IMR-90 (cell line): ENCODE measurements around the gene OTUB2. TPM values are rescaled to one million over a fixed set of nuclear protein-coding genes. Genes with fewer than 3 reads are reported as not detected.

Experiments
- ATAC-seq: fragments of 200-7000 bp; cut with Tn5 transposase; 2 replicates; pipeline ENCODE4 v1.9.1; 2020; ENCODE audit warnings: low read depth, mild to moderate bottlenecking, moderate library complexity
- BruUV-seq: library from RNA; stranded (reverse); fragments of 400-500 nt; replicated peaks from 2 replicates; lab custom pipeline; 2021; lab: Mats Ljungman, UMichigan
- CTCF ChIA-PET: fragments of 300-600 bp; formaldehyde crosslinking; extraction: SDS; loops from one replicate; lab custom pipeline; 2021; ENCODE audit warnings: antibody characterized with exemption; lab: Yijun Ruan, JAX
- POLR2A ChIA-PET: fragments of 300-600 bp; sonication (Branson Sonifier 250); formaldehyde crosslinking; loops from one replicate; lab custom pipeline; 2022; ENCODE audit warnings: antibody characterized with exemption; ENCODE audit not compliant: unreplicated experiment; lab: Charles Lee
- DNase-seq: peaks from one replicate; pipeline ENCODE4 v3.0.0; 2013
- H2AFZ ChIP-seq: replicated peaks from 2 replicates; pipeline ENCODE3; 2013; ENCODE audit warnings: low read length, mild to moderate bottlenecking; ENCODE audit not compliant: poor library complexity
- H2AK5ac ChIP-seq: 2 replicates; pipeline ENCODE4 v1.6.1; 2013; ENCODE audit warnings: low read depth, low read length, inconsistent platforms
- H2AK9ac ChIP-seq: replicated peaks from 2 replicates; pipeline ENCODE3; 2013; ENCODE audit warnings: mild to moderate bottlenecking, low read depth, low read length, moderate library complexity; ENCODE audit not compliant: poor library complexity
- H2BK120ac ChIP-seq: 2 replicates; pipeline ENCODE4 v1.6.1; 2013; ENCODE audit warnings: low read depth, low read length, inconsistent platforms
- H2BK15ac ChIP-seq: 3 replicates; pipeline ENCODE4 v1.6.1; 2013; ENCODE audit warnings: low read depth, low read length, inconsistent platforms
- H2BK20ac ChIP-seq: 2 replicates; pipeline ENCODE4 v1.6.1; 2013; ENCODE audit warnings: low read depth, mild to moderate bottlenecking, inconsistent platforms, low read length, moderate library complexity
- H2BK5ac ChIP-seq: 2 replicates; pipeline ENCODE4 v1.6.1; 2013; ENCODE audit warnings: mild to moderate bottlenecking, low read depth, low read length, inconsistent platforms; ENCODE audit not compliant: poor library complexity, severe bottlenecking
- H3K14ac ChIP-seq: replicated peaks from 2 replicates; pipeline ENCODE4 v1.6.1; 2013; ENCODE audit warnings: low read depth, low read length, inconsistent platforms
- H3K18ac ChIP-seq: 2 replicates; pipeline ENCODE4 v1.6.1; 2013; ENCODE audit warnings: low read depth, low read length, control low read depth
- H3K23ac ChIP-seq: 2 replicates; pipeline ENCODE4 v1.6.1; 2013; ENCODE audit warnings: low read depth, low read length, inconsistent platforms
- H3K27ac ChIP-seq: 2 replicates; pipeline ENCODE4 v1.5.1; 2013; ENCODE audit warnings: mild to moderate bottlenecking, control low read depth, low read length; ENCODE audit not compliant: insufficient read depth
- H3K27me3 ChIP-seq: 2 replicates; pipeline ENCODE4 v1.6.1; 2013; ENCODE audit warnings: low read length; ENCODE audit not compliant: control insufficient read depth, insufficient read depth
- H3K36me3 ChIP-seq: 2 replicates; pipeline ENCODE4 v1.6.1; 2013; ENCODE audit warnings: low read length, mixed read lengths; ENCODE audit not compliant: control insufficient read depth, insufficient read depth
- H3K4ac ChIP-seq: 2 replicates; pipeline ENCODE4 v1.6.1; 2013; ENCODE audit warnings: low read depth, low read length, inconsistent platforms
- H3K4me1 ChIP-seq: 2 replicates; pipeline ENCODE4 v1.6.1; 2013; ENCODE audit warnings: low read length, mixed read lengths; ENCODE audit not compliant: control insufficient read depth, insufficient read depth
- H3K4me2 ChIP-seq: 2 replicates; pipeline ENCODE4 v1.6.1; 2013; ENCODE audit warnings: low read depth, mild to moderate bottlenecking, control low read depth, low read length, moderate library complexity
- H3K4me3 ChIP-seq: 2 replicates; pipeline ENCODE4 v1.5.1; 2013; ENCODE audit warnings: low read depth, mild to moderate bottlenecking, control low read depth, low read length, moderate library complexity; ENCODE audit not compliant: insufficient read depth
- H3K56ac ChIP-seq: 2 replicates; pipeline ENCODE4 v1.6.1; 2013; ENCODE audit warnings: low read length, inconsistent platforms; ENCODE audit not compliant: insufficient read depth; ENCODE audit errors: extremely low read depth
- H3K79me1 ChIP-seq, 2 experiments: 2 replicates each; pipeline ENCODE4 v1.6.1; 2013; ENCODE audit warnings: low read length in 2 of 2, inconsistent platforms in 1 of 2, low read depth in 1 of 2
- H3K9ac ChIP-seq: 2 replicates; pipeline ENCODE4 v1.6.1; 2013; ENCODE audit warnings: low read depth, low read length, control low read depth
- H3K9me1 ChIP-seq: 2 replicates; pipeline ENCODE4 v1.6.1; 2013; ENCODE audit warnings: low read length, inconsistent platforms; ENCODE audit not compliant: insufficient read depth
- H3K9me3 ChIP-seq: 2 replicates; pipeline ENCODE4 v1.6.1; 2013; ENCODE audit warnings: low read length; ENCODE audit not compliant: control insufficient read depth, insufficient read depth
- H4K20me1 ChIP-seq: 2 replicates; pipeline ENCODE4 v1.6.1; 2013; ENCODE audit warnings: low read length, inconsistent platforms; ENCODE audit not compliant: insufficient read depth
- H4K5ac ChIP-seq: 2 replicates; pipeline ENCODE4 v1.6.1; 2013; ENCODE audit warnings: mild to moderate bottlenecking, low read depth, low read length, control low read depth
- H4K8ac ChIP-seq, 2 experiments: 2 replicates each; pipeline ENCODE4 v1.6.1; 2013; ENCODE audit warnings: low read depth in 2 of 2, low read length in 2 of 2, control low read depth in 1 of 2, inconsistent platforms in 1 of 2
- H4K91ac ChIP-seq: 2 replicates; pipeline ENCODE4 v1.6.1; 2013; ENCODE audit warnings: low read depth, low read length, inconsistent platforms; ENCODE audit not compliant: insufficient read depth
- BHLHE40 ChIP-seq: fragments of 150-350 bp; IDR thresholded peaks from 2 replicates; pipeline ENCODE4 v1.6.1; 2016; ENCODE audit warnings: mild to moderate bottlenecking, low read depth, low read length
- CEBPB ChIP-seq: IDR thresholded peaks from 2 replicates; pipeline ENCODE4 v1.6.1; 2012; ENCODE audit warnings: low read depth, low read length, improper control_type of control experiment
- CHD1 ChIP-seq: IDR thresholded peaks from 2 replicates; pipeline ENCODE4 v1.6.1; 2012; ENCODE audit warnings: low read depth, low read length, improper control_type of control experiment
- ELK1 ChIP-seq: fragments of 150-350 bp; IDR thresholded peaks from 2 replicates; pipeline ENCODE4 v1.6.1; 2016; ENCODE audit warnings: low read depth, mild to moderate bottlenecking, low read length, moderate library complexity, borderline replicate concordance
- FOS ChIP-seq: fragments of 150-350 bp; IDR thresholded peaks from 2 replicates; pipeline ENCODE4 v1.6.1; 2016; ENCODE audit warnings: low read depth, low read length
- MAZ ChIP-seq: IDR thresholded peaks from 2 replicates; pipeline ENCODE4 v1.6.1; 2012; ENCODE audit warnings: low read depth, mild to moderate bottlenecking, low read length, improper control_type of control experiment, moderate library complexity, borderline replicate concordance
- MXI1 ChIP-seq: IDR thresholded peaks from 2 replicates; pipeline ENCODE4 v1.6.1; 2012; ENCODE audit warnings: low read depth, mild to moderate bottlenecking, low read length, moderate library complexity, borderline replicate concordance
- NFE2L2 ChIP-seq: fragments of 150-350 bp; IDR thresholded peaks from 2 replicates; pipeline ENCODE4 v1.6.1; 2016; ENCODE audit warnings: low read depth, mild to moderate bottlenecking, low read length
- RAD21 ChIP-seq: IDR thresholded peaks from 2 replicates; pipeline ENCODE4 v1.6.1; 2012; ENCODE audit warnings: low read length, improper control_type of control experiment
- RCOR1 ChIP-seq: IDR thresholded peaks from 2 replicates; pipeline ENCODE4 v1.6.1; 2012; ENCODE audit warnings: mild to moderate bottlenecking, low read length, improper control_type of control experiment; ENCODE audit not compliant: insufficient replicate concordance
- RFX5 ChIP-seq: IDR thresholded peaks from 2 replicates; pipeline ENCODE4 v1.8.0; 2012; ENCODE audit warnings: low read depth, mild to moderate bottlenecking, low read length, moderate library complexity
- SMC3 ChIP-seq: fragments of 150-350 bp; IDR thresholded peaks from 2 replicates; pipeline ENCODE4 v1.6.1; 2016; ENCODE audit warnings: low read depth, mild to moderate bottlenecking, antibody characterized with exemption, low read length, moderate library complexity
- USF2 ChIP-seq: fragments of 150-350 bp; IDR thresholded peaks from 2 replicates; pipeline ENCODE4 v1.6.1; 2017; ENCODE audit warnings: mild to moderate bottlenecking, antibody characterized with exemption, low read length, low read depth
- WGBS, 2 experiments: methylation state at CpG; one replicate each; pipeline versions ENCODE4 v1.1.5 to v1.1.7; 2013; ENCODE audit warnings: missing lambda C conversion rate in 2 of 2; ENCODE audit not compliant: insufficient read length in 1 of 2; ENCODE audit errors: extremely low coverage in 2 of 2; 5-methylcytosine and 5-hydroxymethylcytosine counted together
- dilution Hi-C: fragments of 300-500 bp; cut with HindIII; formaldehyde crosslinking; loops from one replicate; pipeline ENCODE4 v1.14.3; 2018; ENCODE audit warnings: low sequenced_read_pairs; ENCODE audit not compliant: unreplicated experiment
- in situ Hi-C: fragments of 300-500 bp; cut with MboI; formaldehyde crosslinking; loops from 3 replicates; pipeline ENCODE4 v1.14.3; 2019; ENCODE audit warnings: low sequenced_read_pairs, inconsistent platforms, mixed read lengths
- intact Hi-C: fragments of 100-400 bp; cut with micrococcal nuclease; formaldehyde crosslinking; loops from 2 replicates; pipeline ENCODE4 v1.10.0; 2022
- polyA plus RNA-seq, 3 experiments: library from polyadenylated mRNA; depleted of rRNA; stranded (reverse); fragments of >200 nt; gene quantifications; 2 replicates each; pipeline ENCODE4 v1.2.3, GENCODE V29; 2012; ENCODE audit warnings: low replicate concordance in 1 of 3
- total RNA-seq: library from RNA; depleted of rRNA; stranded (reverse); fragments of >200 nt; gene quantifications from 2 replicates; pipeline ENCODE4 v1.2.3, GENCODE V29; 2012

OTUB2 gene
- total and polyA plus RNA-seq, 2 of the 4 experiments (the other 2 are of a cell fraction) = 1.1 to 2.5 TPM

DNA sequence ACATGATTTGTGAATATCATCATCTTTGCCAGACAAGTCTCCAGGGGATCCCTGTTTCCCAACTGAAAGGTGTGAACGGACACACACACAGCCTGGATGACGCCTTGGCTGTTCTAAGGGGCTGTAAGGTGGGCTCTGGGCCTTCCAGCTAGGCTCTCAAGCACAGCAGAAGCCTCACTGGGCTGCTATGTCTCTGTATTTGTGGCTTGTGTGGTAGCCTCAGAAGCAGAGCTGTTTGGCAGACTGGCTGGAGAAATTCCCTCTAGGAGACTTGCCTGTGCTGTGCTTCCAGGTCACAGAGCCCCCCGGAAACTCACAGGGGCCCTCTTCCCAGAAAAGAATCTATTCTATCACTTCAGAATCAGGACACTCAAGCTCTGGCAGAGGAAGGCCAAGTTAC is 21.4 kb downstream of the OTUB2 start:
- Histone ChIP-seq H3K36me3 (peaks cover 70% of the 10 kb centered on the region), H3K27ac (no peak overlapping the region), H4K91ac (no peak overlapping the region), H3K56ac (no peak overlapping the region), H2AFZ (no peak overlapping the region), H2BK15ac (no peak overlapping the region), H4K8ac (no peak overlapping the region), H3K4ac (no peak overlapping the region), H3K9me1 (no peaks in the 10 kb centered on the region), H3K14ac (no peak overlapping the region), H3K27me3 (no peaks in the 10 kb centered on the region), H2BK20ac (no peak overlapping the region), H3K23ac (no peak overlapping the region), H4K20me1 (peaks cover 4% of the 10 kb centered on the region; the same call in 1 of the 2 replicates), H3K4me2 (no peak overlapping the region), H3K18ac (no peak overlapping the region), H2BK120ac (no peak overlapping the region), H3K4me3 (no peak overlapping the region), H2AK5ac (no peak overlapping the region), H2AK9ac (no peak overlapping the region), H3K9me3 (no peaks in the 10 kb centered on the region), H3K9ac (no peak overlapping the region), H3K79me1 (peaks cover 0 to 18% of the 10 kb centered on the region in 2 experiments; a peak in 2 of 4 replicates), H2BK5ac (no peak overlapping the region), H3K4me1 (0 out of 2 replicates have a peak, but pooled peaks cover 2% of the 10 kb centered on the region), H4K5ac (no peak overlapping the region)
- DNase-seq = no peak
- POLR2A ChIA-PET = no interaction called here
- dilution Hi-C loops (no loop called here), intact Hi-C loops (no loop called here), in situ Hi-C loops (no loop called here)
- WGBS, 2 experiments = 100% methylated on average over 1 of the region's 3 CpGs; no CpG with 5 or more reads in 1 of the 2 experiments
- no TSS peak for BruUV-seq
- CTCF ChIA-PET = interaction anchor here (1.0 kb wide), 1 partner anchor 84 kb away, joined by 3 read pairs; no protein-coding TSS in a partner anchor
- no peak for ATAC-seq
- TF ChIP-seq RAD21 = no peak
- TF ChIP-seq ELK1 = no peak
- no peak for TF ChIP-seq FOS
- no peak for TF ChIP-seq CEBPB
- no peak for TF ChIP-seq USF2
- TF ChIP-seq MAZ = no peak
- TF ChIP-seq RCOR1 = no peak
- TF ChIP-seq SMC3 = no peak
- TF ChIP-seq NFE2L2 = no peak
- no peak for TF ChIP-seq BHLHE40
- TF ChIP-seq MXI1 = no peak
- no peak for TF ChIP-seq CHD1
- TF ChIP-seq RFX5 = no peak
